Esophagus squamous epithelium (tissue), 4 donors: ENCODE results near the gene UQCRC1.

Source experiments
- CTCF ChIP-seq, 6 experiments: fragments of 450-650 bp in 4 of 6; fragments of 200-600 bp in 2 of 6; sonication (generic) in 2 of 6; IDR thresholded peaks; one replicate each; pipeline ENCODE4 v1.5.1; 2016 to 2019; ENCODE audit warnings: antibody characterized with exemption in 6 of 6, mild to moderate bottlenecking in 4 of 6, moderate library complexity in 4 of 6
- POLR2A ChIP-seq, 4 donors: fragments of 450-650 bp; IDR thresholded peaks; one replicate each; pipeline ENCODE4 v1.6.1; 2017; ENCODE audit warnings: antibody characterized with exemption in 4 of 4, mild to moderate bottlenecking in 4 of 4, moderate library complexity in 3 of 4

DNA sequence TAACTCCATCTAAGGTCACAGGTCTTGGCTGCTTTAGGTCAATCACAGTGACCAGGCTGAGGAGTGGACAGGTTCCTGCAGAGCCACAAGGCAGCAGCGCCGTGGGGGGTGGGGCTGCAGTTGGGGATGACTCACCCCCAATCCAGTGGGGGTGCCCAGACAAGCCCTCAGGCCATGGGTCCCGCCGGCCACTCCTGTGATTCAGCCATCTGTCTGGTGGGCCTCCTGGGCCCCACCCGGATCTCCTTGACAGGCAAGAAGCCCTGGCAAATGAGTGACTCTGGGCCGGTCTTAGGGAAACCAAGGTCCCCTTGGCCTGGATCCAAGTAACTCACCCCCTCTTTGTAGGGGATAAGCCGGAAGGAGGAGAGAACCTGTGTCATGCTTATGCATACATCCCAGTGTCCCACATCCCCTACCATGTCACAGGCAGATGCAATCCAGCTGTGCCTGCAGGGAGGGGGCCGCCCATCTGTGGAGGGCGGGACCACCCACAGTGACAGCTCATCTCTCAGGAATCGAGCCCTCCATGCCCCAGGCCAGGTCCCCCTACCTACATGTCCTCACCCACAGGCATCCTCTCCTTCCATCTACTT lies 13.8 kb downstream of the UQCRC1 start:
- TF ChIP-seq CTCF (IDR thresholded peaks at IDR 0.05) (no peak), POLR2A (IDR thresholded peaks at IDR 0.05) (no peak)
